Gastroesophageal sphincter (tissue), 4 donors: ENCODE data around the gene CYP4F2. TPM values are rescaled to one million over a fixed set of nuclear protein-coding genes. Genes with fewer than 3 reads are reported as not detected.
"Not testable (repeated sequence)": the region's sequence is repeated elsewhere in the genome, so short reads cannot be mapped to it uniquely, and the experiment has no call there.

ENCODE experiments used
- ATAC-seq: fragments of 150-250 bp; one replicate; pipeline ENCODE4 v1.9.1; 2016; ENCODE audit warnings: mild to moderate bottlenecking, moderate library complexity
- H3K27ac ChIP-seq, 4 donors: fragments of 200-600 bp; sonication (generic) in 3 of 4; 1 replicate in 3 of 4; 2 replicates in 1 of 4; pipeline ENCODE4 v1.5.1; 2016 to 2019
- H3K27me3 ChIP-seq: fragments of 200-600 bp; sonication (generic); one replicate; pipeline ENCODE4 v1.5.1; 2019
- H3K36me3 ChIP-seq, 2 donors: fragments of 200-600 bp; sonication (generic); one replicate each; pipeline ENCODE4 v1.5.1; 2019; ENCODE audit warnings: control low read depth in 1 of 2
- H3K4me1 ChIP-seq, 3 donors: fragments of 200-600 bp; sonication (generic); 1 replicate in 2 of 3; 2 replicates in 1 of 3; pipeline ENCODE4 v1.5.1; 2016 to 2019; ENCODE audit warnings: control low read depth in 2 of 3
- H3K4me3 ChIP-seq, 2 donors: fragments of 200-600 bp; sonication (generic); one replicate each; pipeline ENCODE4 v1.5.1; 2019; ENCODE audit warnings: mild to moderate bottlenecking in 1 of 2, moderate library complexity in 1 of 2
- H3K9me3 ChIP-seq, 3 donors: fragments of 200-600 bp; sonication (generic); one replicate each; pipeline ENCODE4 v1.5.1; 2017 to 2019; ENCODE audit warnings: control low read depth in 2 of 3
- EP300 ChIP-seq: sonication (generic); formaldehyde crosslinking; IDR thresholded peaks from one replicate; pipeline ENCODE4 v1.6.1; 2017; ENCODE audit warnings: antibody characterized with exemption, mild to moderate bottlenecking
- POLR2A ChIP-seq, 2 donors: fragments of 450-650 bp; IDR thresholded peaks; one replicate each; pipeline ENCODE4 v1.6.1; 2017; ENCODE audit warnings: antibody characterized with exemption in 2 of 2, mild to moderate bottlenecking in 2 of 2, moderate library complexity in 1 of 2
- POLR2AphosphoS5 ChIP-seq: sonication (generic); formaldehyde crosslinking; IDR thresholded peaks from one replicate; pipeline ENCODE4 v1.6.1; 2017; ENCODE audit warnings: antibody characterized with exemption
- WGBS, 2 donors: methylation state at CpG; one replicate each; pipeline ENCODE4 v1.1.5; 2018; ENCODE audit warnings: low coverage in 1 of 2; 5-methylcytosine and 5-hydroxymethylcytosine counted together
- total RNA-seq, 4 donors: library from RNA; depleted of rRNA; stranded (reverse); fragments of >200 nt; gene quantifications; one replicate each; pipeline ENCODE4 v1.1.0, GENCODE V29; 2016
- TF ChIP-seq, protein P1 (sequence below), 4 experiments: fragments of 200-600 bp in 2 of 4; fragments of 450-650 bp in 2 of 4; sonication (generic) in 1 of 4; IDR thresholded peaks; one replicate each; pipeline ENCODE4 v1.5.1; 2017 to 2019; ENCODE audit warnings: antibody characterized with exemption in 4 of 4, mild to moderate bottlenecking in 2 of 4, moderate library complexity in 2 of 4

The CYP4F2 gene
- total RNA-seq, 4 donors from 2014 or later, result not detected

DNA sequence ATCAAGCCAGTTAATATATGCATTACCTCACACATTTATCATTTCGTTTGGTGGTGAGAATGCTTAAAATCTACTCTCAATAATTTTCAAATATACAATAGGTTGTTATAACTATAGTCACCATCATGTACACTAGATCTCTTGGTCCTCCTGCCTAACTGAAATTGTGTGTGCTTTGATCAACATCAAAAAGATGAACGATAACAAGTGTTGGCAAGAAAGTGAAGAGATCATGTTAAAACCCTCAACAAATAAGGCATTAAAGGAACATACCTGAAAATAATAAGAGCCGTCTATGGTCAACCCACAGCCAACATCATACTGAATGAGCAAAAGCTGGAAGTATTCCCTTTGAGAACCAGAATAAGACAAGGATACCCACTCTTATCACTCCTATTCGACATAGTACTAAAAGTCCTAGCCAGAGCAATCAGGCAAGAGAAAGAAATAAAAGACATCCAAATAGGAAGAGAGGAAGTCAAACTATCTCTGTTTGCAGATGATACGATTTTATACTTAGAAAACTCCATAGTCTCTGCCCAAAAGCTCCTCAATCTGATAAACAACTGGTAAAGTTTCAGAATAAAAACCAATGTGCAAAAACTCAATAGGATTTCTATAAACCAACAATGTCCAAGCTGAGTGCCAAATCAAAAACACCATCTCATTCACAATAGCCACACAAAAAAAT, 54.5 kb downstream of the CYP4F2 start:
- Histone ChIP-seq H3K27ac (no peak overlapping the region), H3K4me3 (no peak overlapping the region), H3K9me3 (no peaks in the 10 kb centered on the region), H3K36me3 (no peaks in the 10 kb centered on the region), H3K27me3 (peaks cover 48% of the 10 kb centered on the region), H3K4me1 (no peaks in the 10 kb centered on the region)
- 62 to 70% methylated on average over 3 to 5 of the region's 5 CpGs for WGBS, 2 donors
- TF ChIP-seq, protein P1, sequence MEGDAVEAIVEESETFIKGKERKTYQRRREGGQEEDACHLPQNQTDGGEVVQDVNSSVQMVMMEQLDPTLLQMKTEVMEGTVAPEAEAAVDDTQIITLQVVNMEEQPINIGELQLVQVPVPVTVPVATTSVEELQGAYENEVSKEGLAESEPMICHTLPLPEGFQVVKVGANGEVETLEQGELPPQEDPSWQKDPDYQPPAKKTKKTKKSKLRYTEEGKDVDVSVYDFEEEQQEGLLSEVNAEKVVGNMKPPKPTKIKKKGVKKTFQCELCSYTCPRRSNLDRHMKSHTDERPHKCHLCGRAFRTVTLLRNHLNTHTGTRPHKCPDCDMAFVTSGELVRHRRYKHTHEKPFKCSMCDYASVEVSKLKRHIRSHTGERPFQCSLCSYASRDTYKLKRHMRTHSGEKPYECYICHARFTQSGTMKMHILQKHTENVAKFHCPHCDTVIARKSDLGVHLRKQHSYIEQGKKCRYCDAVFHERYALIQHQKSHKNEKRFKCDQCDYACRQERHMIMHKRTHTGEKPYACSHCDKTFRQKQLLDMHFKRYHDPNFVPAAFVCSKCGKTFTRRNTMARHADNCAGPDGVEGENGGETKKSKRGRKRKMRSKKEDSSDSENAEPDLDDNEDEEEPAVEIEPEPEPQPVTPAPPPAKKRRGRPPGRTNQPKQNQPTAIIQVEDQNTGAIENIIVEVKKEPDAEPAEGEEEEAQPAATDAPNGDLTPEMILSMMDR (IDR thresholded peaks at IDR 0.05), result no peak
- TF ChIP-seq POLR2A (IDR thresholded peaks at IDR 0.05) (no peak), EP300 (no peak), POLR2AphosphoS5 (no peak)
- no peak for ATAC-seq

DNA sequence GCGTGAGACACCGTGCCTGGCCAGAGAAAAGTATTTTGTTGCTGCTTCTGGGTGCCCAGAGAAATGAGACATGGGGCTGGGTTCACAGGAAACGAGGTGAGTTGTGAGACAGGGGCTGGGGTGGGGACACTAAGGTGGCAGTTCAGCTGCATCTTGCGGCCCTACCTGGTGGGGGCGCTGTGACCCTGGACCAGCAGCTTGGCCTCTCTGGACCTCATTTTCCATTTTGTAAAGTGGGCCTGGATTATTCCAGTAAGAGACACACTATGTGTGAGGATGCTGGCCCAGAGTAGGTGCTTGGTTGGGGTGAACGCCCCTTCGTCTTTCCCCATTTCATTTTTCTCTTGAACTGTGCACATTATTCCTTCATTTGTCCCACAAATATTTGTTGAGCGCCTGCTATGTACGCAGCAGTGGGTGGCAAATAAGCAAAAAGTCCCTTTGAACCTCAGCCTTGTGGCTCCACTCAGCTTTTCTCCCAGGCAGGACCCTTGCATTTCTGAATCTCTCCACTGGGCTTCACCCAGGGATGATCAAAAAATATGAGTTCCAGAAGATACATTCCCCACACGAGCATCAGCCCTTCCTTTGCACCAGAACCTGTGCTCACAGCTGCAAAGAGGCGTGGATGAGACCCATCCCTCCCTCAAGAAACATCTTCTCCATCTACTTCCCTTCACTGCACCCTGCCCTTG, 55.9 kb downstream of the CYP4F2 start:
- 77 to 86% methylated on average over 4 to 6 of the region's 11 CpGs for WGBS, 2 donors
- H3K4me3 ChIP-seq, result no peak overlapping the region
- TF ChIP-seq, protein P1 (IDR thresholded peaks at IDR 0.05), result no peak
- TF ChIP-seq POLR2A (IDR thresholded peaks at IDR 0.05) (no peak), POLR2AphosphoS5 (no peak), EP300 (no peak)
- H3K27me3 ChIP-seq, result peaks cover 37% of the 10 kb centered on the region
- H3K4me1 ChIP-seq, result peaks cover 0 to 7% (median 0%) of the 10 kb centered on the region in 3 donors
- H3K27ac ChIP-seq, result no peak overlapping the region
- ATAC-seq, result no peak
- no peaks in the 10 kb centered on the region for H3K9me3 ChIP-seq
- no peaks in the 10 kb centered on the region for H3K36me3 ChIP-seq

DNA sequence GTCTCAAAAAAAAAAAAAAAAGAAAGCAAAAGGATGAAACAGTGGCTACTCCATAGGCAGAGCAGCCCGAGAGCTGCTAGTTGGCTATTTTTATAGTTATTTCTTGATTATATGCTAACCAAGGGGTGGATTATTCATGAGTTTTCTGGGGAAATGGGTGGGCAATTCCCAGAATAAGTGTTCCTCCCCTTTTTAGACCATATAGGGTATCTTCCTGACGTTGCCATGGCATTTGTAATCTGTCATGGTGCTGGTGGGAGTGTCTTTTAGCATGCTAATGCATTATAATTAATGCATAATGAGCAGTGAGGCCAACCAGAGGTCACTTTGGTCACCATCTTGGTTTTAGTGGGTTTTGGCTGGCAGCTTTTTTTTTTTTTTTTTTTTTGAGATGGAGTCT, 57.0 kb downstream of the CYP4F2 start:
- no peak for TF ChIP-seq POLR2A (IDR thresholded peaks at IDR 0.05)
- TF ChIP-seq, protein P1 (IDR thresholded peaks at IDR 0.05), result no peak
- TF ChIP-seq POLR2AphosphoS5, result no peak
- TF ChIP-seq EP300, result no peak
- WGBS, 2 donors, result 13 to 50% methylated on average over 1 to 2 of the region's 2 CpGs
- Histone ChIP-seq H3K4me1 (peaks cover 0 to 13% (median 0%) of the 10 kb centered on the region in 3 donors), H3K27me3 (peaks cover 29% of the 10 kb centered on the region), H3K4me3 (no peak overlapping the region), H3K27ac (no peak overlapping the region), H3K9me3 (no peaks in the 10 kb centered on the region), H3K36me3 (no peaks in the 10 kb centered on the region)
- ATAC-seq, result no peak

DNA sequence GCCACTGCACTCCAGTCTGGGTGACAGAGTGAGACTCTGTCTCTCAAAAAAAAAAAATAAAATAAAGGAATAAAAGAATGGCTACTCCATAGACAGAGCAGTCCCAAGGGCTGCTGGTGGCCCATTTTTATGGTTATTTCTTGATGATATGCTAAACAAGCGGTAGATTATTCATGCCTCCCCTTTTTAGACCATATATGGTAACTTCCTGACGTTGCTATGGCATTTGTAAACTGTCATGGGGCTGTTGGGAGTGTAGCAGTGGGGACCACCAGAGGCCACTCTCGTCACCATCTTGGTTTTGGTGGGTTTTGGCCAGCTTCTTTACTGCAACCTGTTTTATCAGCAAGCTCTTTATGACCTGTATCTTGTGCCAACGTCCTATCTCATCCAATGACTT, 58.0 kb downstream of the CYP4F2 start:
- peaks cover 0 to 18% (median 0%) of the 10 kb centered on the region in 3 donors for H3K4me1 ChIP-seq
- not testable (repeated sequence) for H3K9me3 ChIP-seq, H3K36me3 ChIP-seq, H3K27ac ChIP-seq, H3K4me3 ChIP-seq, ATAC-seq
- 59 to 64% methylated on average over 3 to 4 of the region's 4 CpGs for WGBS, 2 donors
- H3K27me3 ChIP-seq, result peaks cover 21% of the 10 kb centered on the region

DNA sequence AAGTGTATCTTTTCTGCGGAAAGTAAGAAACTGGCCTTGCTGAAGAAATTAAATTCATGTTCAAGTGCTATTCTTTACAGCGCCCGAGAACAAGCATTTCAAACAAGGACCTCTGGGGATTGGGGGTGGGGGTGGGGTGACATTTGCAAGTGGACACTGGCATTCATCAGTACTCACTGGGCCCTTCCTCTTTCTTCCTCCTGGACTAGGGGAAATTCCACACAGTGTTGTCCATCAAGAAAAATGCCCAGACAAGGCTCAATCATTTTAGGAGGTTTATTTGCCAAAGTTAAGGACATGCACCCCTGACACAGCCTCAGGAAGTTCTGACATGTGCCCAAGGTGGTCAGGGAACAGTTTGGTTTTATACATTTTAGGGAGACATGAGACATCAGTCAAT, 59.5 kb downstream of the CYP4F2 start:
- Histone ChIP-seq H3K36me3 (no peaks in the 10 kb centered on the region), H3K27me3 (peaks cover 16% of the 10 kb centered on the region), H3K27ac (no peak overlapping the region), H3K4me3 (no peak overlapping the region), H3K9me3 (no peaks in the 10 kb centered on the region), H3K4me1 (peaks cover 0 to 18% (median 0%) of the 10 kb centered on the region in 3 donors)
- 100% methylated on average over 1 to 2 of the region's 3 CpGs for WGBS, 2 donors
- ATAC-seq, result no peak
- TF ChIP-seq, protein P1 (IDR thresholded peaks at IDR 0.05), result no peak
- TF ChIP-seq EP300 (no peak), POLR2A (IDR thresholded peaks at IDR 0.05) (no peak), POLR2AphosphoS5 (no peak)
